Measurements from ENCODE around the gene NKAPL.

NKAPL gene

DNA sequence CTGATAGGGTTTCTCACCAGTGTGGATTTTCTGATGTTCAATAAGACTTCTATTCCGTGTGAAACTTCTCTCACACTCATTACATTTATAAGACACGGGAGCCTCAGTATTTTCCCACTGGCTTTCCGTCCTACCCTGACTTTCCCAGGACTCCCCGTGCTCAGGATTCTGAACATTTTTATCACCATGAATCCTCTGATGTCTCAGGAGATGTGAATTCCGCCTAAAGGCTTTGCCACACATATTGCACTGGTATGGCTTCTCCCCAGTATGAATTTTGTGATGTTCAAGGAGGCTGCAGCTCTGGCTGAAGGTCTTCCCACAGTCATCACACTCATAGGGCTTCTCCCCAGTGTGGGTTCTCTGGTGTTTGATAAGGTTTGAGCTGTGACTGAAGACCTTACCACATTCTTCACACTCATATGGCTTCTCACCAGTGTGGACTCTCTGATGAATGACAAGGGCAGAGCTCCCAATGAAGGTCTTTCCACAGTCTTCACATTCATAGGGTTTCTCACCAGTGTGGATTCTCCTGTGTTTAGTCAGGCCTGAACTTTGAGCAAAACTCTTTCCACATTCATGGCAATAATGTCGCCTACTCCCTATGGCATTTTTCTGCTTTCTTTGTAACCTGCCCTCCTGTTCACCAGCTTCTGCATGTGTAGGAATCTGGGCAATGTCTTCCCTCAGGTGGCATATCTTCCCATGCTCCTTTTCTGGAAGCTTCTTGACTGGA lies 13.7 kb upstream of the NKAPL start:
- DNase-seq (ENCODE audit: low spot score): no peak

DNA sequence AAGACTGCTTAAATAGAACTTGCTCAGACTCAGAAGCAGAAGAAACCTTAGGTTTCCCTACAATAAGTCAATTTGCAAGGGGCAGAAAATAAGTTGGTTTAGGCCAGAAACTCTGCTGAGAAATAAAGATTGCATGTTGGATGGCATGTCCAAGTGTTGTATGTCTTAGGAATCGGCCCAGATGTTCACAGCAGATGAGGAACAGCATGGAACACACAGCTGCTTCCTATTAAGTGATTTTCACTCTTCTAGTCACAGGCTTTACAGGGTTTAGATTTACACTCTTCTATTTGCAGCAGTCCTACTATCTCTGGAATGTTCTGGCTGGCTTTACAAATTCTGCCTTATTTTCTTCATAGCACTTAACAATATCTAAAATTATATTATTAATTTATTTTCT lies 10.2 kb upstream of the NKAPL start:
- no peak for DNase-seq (ENCODE audit: low spot score)

DNA sequence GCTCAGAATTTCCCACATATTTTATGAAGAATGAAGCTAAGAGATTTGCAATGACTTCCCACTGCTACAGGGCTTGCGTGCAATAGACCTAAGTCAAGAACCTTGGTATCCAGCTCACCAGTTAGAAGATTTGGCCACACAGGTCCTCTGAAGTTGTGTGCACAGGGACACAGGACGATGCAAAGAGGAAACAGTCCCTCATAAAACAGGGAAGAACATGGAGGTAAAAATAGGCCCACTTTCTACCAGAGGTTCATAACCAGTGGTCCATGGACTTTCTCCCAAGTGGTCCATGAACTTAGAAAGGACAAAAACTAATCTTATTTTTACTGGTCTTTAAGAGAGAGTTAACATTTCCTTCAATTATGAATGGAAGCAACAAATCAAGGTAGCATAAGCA lies 8.3 kb upstream of the NKAPL start:
- DNase-seq (ENCODE audit: low spot score): no peak

DNA sequence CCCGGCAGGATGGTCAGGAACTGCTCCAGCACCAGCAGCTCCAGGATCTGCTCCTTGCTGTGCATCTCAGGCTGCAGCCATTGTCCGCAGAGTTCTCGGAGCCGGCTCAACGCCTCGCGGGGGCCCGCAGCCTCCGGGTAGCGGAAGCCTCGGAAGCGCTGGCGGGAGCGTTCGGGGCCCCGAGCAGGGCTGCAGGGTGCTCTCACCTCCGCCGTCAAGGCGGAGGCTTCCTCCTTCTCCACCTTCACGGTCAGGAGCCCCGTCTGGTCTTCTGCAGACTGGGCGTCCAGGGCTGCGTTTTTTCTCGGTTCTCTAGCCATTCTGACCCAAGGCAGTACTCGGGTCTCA lies 7.5 kb upstream of the NKAPL start:
- no peak for DNase-seq (ENCODE audit: low spot score)

DNA sequence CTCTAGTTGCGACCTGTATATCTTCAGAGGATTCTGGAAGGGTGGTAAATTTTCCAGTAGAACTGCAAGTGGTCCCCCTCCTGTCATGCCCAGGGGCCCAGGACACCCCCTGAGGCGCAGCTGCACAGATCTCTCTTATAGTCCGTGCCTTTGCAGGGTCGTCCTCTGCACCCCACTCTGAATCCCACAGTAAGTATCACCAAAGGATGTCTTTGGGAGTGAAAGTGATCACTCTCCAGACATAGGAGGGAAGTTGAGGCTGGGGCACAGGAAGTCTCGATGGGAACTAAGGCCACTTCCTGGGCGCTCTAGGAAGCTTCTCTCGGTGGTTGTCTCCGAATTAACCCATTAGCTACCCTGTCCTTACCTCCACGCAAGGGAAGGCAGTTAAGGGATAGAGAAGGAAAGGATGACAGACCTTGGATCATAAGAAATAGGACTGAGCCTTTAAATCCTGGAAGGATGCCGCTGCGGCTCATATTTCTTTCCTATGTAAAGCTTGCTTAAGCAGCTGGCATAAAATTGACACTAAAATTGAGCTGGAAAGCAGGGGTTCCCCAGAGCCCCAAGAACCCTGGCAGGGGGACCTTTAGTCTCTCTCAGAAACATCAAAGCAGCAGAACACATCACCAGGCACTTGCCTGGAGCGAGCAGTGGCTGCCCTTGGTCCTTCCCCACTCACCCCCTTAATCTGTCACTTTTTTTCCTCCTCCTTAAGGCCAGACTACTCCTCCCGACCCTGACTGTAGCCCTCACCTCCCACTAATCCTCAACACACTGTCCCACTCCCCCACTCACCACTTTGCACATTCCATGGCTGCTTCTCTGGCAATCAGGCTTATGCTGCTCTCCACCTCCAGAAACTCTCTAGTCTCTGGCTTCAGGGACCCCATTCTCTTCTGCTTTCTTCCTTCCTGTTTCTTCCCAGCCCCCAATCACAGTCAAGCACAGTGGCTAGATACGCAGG lies 6.8 kb upstream of the NKAPL start, which contains the start of gene ZKSCAN4:
ZKSCAN4 (minus strand) TSS at position 261 of the 967 bp plus-strand sequence. CDS start 289 bp downstream, outside the sequence.
- DNase-seq (ENCODE audit: low spot score): peak; percentile 79

DNA sequence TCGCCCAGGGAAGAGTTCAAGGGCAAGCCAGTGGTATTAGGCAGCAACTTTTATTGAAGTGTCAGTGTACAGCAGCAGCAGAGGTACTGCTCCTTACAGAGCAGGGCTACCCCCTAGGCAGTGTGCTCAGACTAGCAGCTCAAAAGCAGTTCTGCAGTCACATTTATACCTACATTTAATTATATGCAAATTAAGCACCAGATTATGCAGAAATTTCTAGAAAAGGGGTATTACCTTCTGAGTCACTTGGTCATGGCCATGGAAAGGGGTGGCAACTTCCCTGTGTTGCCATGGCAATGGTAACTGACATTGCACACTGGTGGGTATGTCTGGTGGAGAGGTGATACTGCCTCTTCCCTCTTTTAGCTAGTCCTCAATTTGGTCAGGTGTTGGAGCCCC lies 5.0 kb upstream of the NKAPL start:
- no peak for DNase-seq (ENCODE audit: low spot score)

DNA sequence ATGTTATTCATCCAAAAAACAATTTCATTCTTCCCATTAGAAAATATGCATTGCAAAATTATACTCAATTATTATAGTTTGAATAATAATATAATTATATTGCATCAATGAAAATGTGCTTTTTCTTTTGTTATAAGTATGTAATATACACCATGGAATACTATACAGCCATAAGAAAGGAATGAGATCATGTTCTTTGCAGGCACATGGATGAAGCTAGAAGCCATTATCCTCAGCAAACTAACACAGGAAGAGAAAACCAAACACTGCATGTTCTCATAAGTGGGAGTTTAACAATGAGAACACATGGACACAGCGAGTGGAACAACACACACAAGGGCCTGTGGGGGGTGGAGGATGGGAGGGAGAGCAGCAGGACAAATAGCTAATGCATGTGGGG lies 2.1 kb upstream of the NKAPL start:
- no peak for DNase-seq (ENCODE audit: low spot score)

DNA sequence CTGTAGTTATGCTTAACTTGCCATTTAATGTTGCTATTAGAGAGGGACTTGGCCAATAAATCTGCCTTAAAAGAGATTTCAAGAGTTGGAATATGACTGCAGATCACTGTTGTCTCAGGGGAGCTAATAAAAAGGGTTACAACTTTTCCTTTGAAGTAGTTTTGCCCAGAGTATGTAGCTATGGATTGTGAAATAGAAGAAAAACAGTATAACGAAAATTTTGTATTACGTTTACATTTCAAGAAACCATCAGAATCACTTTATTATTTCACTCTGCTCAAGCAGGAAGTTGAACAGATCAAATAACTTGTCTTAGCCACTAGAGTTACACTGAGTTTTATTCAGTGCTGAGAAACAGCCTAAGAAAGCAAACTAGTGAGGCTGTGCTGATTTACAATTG lies 4.8 kb downstream of the NKAPL start:
- DNase-seq (ENCODE audit: low spot score): no peak

DNA sequence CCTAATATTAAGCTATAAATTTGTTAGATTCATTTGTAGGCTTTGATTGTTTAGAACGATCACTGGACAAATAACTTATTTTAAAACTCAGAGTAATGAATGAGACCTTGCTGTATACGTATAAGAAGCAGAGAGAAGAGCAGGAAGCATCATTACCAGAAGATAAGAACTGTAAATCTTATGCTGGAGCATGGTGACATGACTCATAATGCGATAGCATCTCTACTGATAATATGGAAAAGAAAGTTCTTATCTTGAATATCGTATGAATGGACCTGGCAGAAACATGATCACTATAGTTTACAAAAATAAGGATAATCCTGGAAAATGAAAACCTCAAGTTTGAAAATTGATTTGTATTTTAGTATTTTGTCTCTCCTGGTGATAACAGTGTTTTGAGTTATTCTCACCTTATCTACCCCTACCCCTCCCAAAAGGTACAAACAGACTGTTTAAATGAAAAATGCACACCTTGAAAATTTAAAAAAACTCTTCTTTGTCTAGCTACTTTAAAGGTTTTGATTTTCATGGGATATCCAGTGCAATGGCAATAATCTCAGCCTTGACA lies 5.8 kb downstream of the NKAPL start:
- DNase-seq (ENCODE audit: low spot score): no peak

DNA sequence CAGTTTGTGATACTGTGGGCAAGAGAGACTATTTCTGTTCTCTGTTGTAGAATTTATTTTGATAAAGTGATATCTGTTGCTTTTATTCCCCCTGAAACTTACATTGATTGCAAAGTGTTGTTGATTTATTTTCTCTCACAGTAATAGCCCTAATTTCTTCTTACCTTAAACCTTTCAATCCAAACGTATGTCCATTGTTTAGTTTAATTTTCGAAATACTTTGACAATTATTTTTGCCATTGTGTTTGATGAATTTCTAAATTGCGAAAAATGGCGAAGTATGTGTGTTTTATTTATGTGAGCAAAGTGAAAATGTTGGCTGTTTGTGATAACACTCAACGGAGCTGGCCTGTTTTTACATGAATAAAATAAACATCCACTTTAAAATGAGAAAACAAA lies 7.5 kb downstream of the NKAPL start:
- no peak for DNase-seq (ENCODE audit: low spot score)

DNA sequence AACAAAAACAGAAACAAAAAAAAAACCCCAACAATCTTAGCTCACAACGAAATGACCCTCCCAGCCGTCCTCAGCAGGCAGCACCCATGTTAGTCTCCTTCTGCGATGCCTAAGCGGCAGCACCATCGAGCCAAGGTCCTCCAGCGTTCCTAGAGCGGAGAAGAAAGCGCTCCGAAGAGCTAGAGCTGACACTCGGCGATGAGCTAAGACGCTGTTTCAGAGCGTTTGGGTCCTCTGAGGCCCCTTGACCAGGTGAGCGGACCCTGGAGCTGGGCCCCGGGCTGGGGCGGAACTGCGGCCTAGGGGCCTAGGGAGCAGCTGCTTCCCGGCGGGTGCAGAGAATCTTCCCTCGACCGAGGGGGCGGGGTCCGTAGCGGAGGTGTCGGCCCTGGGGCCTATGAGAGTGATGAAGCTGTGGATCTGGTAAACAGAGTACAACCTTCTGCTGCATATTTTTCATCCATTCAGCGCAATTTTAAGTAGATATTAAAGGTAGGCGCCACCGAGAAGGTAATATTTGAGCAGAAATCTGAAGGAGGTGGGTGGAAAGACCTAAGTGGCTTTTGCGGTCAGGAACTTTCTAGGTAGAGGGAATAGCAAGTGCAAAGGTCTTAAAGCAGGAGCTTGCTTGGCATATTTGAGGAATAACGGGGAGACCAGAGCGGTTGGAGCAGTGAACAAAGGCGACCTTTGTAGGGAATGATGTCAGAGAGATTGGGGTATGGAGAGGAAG lies 8.0 kb downstream of the NKAPL start, which contains the start of gene ZSCAN26:
ZSCAN26 (plus strand) TSS at position 182 of the 733 bp plus-strand sequence. CDS start 4,777 bp downstream, outside the sequence.
- peak; percentile 87 for DNase-seq (ENCODE audit: low spot score)

DNA sequence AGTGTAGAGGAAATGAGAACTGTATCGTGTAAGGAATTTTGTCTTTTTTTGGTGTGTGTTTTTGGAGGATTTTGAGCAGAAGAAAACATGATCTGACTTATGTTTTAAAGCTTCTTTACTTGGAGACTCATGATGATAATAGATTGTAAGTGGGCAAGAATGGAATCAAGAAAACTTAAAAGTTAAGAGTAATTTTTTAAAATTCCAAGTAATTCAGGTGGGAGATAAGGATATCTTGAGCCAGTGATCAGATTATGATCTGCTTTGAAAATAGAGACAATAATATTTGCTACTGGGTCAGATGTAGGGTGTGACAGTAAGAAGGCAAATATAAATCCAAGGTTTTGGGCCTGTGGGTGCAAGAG lies 8.6 kb downstream of the NKAPL start:
- no peak for DNase-seq (ENCODE audit: low spot score)

DNA sequence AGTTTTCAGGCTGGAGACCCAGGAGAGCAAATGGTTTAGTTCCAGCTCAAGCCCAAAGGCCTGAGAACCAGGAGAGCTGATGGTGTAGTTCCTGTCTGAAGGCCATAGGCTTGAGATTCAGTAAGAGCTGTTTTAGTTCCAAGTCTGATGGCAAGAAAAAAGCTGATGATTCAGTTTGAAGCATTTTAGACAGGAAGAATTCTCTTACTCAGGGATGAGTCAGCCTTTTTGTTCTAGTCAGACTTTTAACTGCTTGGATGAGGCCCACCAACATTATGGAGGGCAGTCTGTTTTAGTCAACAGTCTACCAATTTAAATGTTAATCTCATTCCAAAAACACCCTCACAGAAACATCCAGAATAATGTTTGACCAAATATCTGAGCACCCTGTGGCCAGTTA lies 10.4 kb downstream of the NKAPL start:
- no peak for DNase-seq (ENCODE audit: low spot score)

DNA sequence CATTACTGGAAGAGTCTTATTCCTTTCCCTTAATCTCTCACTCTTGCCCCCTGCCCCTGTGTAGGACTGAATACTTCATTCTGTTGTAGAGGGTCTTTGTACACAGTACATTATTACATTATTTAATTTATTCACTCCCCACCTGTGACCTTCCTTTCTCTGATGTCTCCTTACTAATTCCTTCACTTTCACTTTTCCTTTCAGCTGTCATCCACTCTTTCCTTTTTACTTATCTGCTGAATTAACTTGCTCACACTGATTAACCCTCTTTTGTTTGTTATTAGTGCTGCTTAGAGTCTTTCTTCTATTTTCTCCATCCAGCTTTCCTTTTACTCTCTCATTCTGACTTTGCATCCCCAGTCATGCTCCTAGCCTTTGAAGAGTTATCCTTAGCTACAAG lies 15.8 kb downstream of the NKAPL start:
- DNase-seq (ENCODE audit: low spot score): no peak

DNA sequence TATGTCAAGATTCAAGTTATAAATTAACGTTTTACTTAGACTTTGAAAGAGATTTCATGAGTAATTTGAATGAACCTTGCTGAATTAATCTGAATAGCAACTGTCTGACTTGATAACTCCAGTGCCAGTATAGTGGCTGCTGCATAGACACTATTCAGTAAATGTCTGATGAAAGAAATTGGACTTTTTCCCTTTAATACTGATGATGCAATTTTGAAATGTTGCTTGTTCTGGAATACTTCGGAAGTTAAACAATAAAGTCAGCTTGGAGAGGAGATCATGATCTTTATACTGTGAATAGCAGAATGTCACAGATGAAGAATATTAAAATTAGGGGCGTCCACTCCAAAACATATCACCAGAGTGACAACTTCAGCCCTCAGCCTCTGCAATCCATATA lies 18.6 kb downstream of the NKAPL start:
- no peak for DNase-seq (ENCODE audit: low spot score)

DNA sequence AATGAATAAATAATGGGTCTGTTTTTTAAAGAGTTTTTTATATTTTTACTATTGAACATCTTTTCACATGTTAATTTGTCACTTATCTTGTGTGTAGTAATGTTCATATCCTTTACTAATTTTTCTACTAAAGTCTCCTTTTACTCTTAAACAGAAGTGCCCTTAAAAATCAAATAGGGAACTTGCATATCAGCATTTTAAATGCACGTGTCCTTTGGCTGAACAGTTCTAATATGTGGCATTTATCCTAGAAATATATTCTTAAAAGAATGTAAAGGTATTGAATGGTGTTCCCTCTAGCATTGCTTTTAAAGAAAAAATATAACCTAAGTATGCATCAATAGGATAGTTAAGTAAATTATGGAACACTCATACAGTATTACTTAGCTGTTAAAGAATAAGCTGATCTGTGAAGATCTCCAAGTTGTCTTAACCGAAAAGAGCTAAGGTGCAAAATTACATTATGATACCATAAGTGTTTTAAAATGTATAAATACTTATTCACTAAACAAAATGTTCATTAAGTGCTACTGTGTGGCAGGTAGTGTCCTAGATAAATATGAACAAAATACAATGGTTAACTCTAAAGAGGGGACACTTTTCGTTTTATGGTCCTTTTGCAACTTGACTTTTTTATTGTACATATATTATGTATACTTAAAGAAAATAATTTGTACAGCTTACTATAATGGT lies 21.6 kb downstream of the NKAPL start:
- DNase-seq (ENCODE audit: low spot score): no peak

DNA sequence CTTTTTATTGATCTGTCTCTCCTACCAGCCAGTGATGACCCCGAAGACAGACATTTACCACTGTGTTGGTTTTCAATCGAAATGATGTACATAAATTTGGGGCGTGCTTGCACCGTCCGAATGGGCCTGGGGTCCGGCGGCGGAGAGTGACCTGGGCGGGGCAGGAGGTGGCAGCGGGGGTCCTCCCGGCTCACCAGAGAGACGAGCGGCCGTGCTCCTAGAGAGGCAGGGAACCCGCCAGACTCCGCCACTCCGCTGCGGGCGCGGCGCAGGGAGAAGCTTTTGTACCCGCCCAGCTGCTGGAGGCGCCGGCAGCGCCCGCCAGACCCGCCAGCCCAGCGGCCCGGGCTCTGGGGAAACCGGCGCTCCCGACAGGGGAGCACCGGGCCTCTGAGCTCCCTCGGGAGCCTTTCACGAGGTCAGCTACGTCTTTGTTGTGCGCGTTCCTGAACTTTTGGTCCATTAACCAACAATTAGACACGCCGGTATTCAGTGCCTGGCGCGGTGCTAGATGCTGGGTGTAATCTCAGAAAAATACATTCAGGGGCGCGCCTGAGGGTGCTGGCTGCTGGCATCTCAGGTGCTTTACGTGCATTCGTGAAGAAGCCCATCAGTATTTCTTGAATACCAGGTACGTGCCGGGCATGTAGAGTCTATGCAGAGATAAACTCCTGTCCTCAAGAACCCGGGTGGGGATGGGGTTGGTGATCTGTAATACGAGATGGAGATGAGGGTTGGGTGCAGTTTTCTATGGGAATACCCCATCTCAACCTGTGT lies 22.4 kb downstream of the NKAPL start, which contains the start of gene PGBD1:
PGBD1 (plus strand) TSS at position 285 of the 777 bp plus-strand sequence. CDS start 2,242 bp downstream, outside the sequence.
- DNase-seq (ENCODE audit: low spot score): peak; percentile 83

DNA sequence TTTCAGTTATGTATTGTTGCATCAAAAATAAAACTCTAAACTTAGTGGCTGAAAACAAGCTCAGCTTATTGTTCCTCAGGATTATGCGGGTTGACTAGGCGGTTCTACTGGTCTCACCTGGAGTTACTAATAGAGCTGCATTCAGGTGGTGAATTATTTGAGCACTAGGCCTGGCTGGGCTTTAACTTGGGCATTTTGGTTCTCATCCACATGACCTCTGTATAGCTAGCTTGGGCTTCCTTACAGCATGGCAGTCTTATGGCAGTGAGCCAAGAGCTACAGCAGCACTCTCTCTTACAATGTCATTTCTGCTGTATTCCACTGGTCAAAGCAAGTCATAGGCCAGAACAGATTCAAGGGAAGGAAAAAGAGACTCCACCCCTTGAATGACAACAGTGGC lies 23.8 kb downstream of the NKAPL start:
- DNase-seq (ENCODE audit: low spot score): no peak

DNA sequence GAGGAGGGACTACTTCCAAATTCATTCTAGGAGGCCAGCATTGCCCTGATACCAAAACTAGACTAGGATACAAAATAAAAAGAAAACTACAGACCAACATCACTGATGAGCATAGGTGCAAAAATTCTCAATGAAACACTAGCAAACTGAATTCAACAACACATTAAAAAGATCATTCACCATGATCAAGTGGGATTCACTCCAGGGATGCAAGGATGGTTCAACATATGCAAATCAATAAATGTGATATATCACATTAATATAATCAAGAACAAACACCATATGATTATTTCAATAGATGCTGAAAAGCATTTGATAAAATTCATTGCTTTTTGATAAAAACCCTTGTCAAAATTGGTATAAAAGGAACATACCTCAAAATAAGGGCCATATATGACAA lies 32.5 kb downstream of the NKAPL start:
- DNase-seq (ENCODE audit: low spot score): no peak

DNA sequence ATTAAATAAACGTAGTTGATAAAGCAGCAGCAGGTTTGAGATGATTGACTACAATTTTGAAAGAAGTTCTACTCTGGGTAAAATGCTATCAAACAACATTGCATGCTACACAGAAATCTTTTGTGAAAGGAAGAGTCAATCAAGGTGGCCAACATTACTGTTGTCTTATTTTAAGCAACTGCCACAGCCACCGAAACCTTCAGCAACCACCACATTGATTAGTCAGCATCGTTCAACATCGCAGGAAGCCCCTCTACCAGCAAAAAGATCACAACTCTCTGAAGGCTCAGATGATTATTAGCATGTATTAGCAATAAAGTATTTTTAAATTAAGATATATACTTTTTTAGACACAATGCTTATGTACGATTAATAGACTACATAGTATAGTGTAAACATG lies 36.2 kb downstream of the NKAPL start:
- no peak for DNase-seq (ENCODE audit: low spot score)
